ENCODE measurements around the gene PRCC.
"Not testable (repeated sequence)": the region's sequence is repeated elsewhere in the genome, so short reads cannot be mapped to it uniquely, and the experiment has no call there.

Gene PRCC

GRCh38 chr1:156744786-156745419 lies 22.4 kb upstream of the PRCC start:
- no peak for DNase-seq

GRCh38 chr1:156745881-156746280 lies 21.5 kb upstream of the PRCC start:
- DNase-seq = no peak

DNA sequence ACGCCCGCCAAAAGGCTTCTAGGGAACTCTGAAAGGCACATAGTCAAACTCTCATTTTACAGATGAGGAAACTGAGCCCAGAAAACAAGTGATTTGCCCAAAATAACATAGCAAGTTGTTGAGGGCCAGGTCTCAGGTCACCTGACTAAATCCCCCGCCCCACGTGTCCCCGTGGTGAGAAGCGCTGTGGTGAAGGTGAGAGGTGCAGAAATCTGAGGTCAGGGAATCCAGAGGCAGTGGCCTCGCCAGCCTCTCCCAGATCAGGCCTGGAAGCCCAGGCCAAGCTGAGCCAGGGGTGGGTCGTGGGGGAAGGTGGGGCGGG lies 21.0 kb upstream of the PRCC start:
- DNase-seq = no peak

DNA sequence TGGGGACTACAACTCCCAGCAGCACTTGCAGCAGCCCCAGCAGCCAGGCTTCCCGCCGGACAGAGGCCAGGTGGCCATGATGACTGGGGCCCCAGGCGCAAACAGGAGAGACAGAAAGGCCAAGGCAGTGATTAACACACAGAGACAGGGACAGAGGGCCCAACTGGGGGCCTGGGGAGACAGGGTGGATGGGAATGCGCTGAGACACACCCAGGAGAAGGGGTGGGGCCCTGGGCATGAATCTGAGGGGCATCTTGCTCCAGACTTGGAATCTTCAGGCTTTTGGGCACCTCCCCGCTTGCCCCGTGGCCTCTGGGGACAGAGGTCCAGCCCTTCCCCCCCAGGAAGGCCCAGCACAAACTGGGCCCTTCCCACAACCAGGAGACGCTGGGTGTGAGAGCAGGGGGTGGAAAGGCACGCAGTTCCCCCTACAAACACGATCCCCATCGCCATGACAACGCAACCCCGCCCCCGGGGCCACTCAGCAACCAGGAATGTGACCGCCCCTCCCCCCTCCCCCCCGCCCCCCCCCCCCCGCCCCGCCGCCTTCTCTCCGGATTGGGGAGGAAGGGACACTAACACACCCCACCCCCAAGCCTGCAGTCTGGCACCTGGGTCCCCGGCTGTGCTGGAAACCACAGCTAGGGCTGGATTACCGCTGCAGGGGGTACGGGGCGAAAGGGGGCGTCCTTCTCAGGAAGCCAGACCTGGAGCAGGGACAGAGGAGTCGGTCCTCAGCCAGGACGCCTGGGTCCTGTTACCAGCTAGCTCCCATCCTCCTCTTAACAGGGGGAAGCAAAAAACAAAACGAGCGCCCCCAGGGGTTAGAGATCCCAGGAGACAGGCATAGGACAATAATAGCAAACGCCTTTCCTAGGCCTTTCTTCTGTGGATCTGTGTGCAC lies 20.4 kb upstream of the PRCC start:
- peak; percentile 69 for DNase-seq

DNA sequence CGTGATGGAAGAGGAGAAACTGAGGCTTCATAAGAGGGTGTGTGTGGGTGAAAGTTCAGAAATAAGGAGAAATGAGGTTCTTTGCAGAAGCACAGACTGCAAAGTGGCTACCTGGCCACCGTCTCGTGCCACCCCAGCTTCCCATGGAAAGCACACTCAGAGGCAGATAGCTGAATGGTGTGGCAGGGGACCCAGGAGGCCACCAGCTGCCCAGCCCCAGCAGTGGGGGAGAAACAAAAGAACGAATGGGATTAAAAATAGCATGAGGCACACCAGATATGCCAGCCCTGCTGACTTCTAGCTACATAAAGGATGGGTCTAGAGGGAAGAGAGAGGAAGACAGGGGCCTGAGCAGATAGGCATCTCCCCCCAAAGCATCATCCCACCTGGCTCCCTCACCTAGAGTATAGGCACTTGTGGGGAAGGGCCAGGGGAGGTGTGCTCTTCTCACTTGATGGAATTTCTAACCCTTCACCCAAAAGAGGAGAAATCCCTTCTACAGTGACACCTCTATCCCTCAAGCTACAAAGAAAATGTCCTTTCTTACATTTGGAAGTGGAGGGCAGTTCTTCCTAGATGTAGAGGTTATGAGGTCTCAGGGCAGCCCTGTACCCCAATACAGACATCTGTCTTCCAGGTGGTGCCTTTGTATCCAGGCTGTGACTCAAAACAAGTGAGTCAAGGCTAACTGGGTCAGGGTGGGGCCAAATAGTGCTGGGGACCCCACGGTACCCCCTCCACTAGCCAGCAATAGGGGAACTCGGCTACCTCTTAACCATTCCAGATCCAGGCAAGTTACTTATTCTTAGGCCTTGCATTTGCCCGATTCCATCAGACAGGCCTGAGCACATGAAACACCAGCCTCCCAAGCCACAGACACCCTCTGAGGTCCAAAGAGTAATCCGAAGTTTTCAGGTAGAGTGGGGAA lies 19.3 kb upstream of the PRCC start:
- DNase-seq = no peak

- DNase-seq = no peak
Observed at GRCh38 chr1:156748670-156749418, 18.5 kb upstream of the PRCC start.

DNA sequence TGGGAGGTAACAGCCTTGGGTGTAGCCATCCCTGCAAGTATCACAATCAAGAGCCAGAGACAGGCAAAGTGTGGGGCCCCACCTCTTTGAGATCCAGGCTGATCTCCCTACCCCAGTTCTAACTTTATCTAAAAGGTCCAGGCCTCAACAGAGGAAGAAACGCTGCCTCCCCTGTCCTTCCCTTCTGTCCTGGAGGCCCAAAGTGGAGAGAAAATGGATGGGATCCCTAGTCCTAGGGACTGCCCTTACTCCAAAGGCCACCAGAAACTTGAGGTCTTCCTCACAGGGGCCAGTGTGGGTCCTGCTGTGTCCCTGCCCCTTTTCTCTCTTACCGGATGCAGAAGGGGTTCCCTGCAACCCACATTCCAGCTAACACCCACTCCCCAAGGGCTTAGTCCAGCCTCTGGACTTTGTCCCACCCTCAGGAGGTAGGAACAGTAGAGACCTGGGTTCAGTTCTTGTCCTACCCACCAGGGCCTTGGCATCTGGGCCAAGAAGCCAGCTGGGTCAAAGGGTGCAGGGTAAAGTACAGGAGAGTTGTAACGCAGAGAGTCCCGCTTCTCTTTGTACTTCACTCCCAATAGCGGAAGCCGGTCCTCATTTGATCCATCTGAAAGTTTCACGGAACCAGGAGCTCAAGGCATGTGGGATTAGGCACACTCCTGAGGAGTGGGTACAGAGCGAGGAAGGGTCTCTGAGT lies 17.8 kb upstream of the PRCC start:
- no peak for DNase-seq

- no peak for DNase-seq
Observed at GRCh38 chr1:156750191-156750672, 17.1 kb upstream of the PRCC start.

DNA sequence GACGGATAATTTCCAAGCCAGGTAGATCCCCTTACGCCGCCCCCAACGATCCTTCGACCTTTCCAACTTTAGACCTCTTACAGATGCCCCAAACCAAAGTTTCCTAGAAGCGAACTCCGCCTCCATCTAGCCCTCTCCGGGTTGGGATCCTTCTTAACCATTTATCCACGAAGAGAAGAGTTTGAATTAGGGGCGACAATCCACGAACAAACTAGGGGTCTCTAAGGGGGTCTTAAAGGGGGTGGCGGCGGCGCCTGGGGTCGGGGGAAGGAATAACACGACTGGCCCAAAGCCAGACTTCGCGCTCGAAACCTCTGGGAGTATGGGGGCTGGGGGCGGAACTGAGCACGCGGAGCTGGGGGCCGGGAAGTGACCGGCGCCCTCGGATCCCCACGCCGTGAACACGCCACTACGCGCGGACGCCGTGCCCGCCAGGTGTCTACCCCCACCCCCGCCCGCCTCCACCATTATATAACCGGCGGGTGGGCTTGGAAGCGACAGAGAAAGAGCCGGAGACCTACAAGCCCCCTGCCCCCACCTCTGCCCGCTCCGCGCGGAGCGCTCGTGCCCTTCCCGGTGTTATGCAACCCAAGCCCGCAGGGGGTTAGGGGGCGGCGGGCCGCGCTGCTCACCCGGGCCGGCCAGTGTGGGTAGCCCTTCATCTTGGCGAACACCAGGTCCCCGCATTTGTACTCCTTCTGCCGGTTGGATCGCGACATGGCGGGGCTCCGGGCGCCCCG lies 16.5 kb upstream of the PRCC start:
- DNase-seq = no peak

GRCh38 chr1:156751451-156751756 lies 15.9 kb upstream of the PRCC start, which contains the start of gene HDGF:
HDGF (minus strand) TSS chr1:156751675; CDS start chr1:156751429, 246 bp downstream.
- DNase-seq = no peak

GRCh38 chr1:156751757-156752481 lies 15.4 kb upstream of the PRCC start:
- DNase-seq = peak; percentile 94

- DNase-seq = no peak
Observed at GRCh38 chr1:156752843-156753482, 14.4 kb upstream of the PRCC start.

DNA sequence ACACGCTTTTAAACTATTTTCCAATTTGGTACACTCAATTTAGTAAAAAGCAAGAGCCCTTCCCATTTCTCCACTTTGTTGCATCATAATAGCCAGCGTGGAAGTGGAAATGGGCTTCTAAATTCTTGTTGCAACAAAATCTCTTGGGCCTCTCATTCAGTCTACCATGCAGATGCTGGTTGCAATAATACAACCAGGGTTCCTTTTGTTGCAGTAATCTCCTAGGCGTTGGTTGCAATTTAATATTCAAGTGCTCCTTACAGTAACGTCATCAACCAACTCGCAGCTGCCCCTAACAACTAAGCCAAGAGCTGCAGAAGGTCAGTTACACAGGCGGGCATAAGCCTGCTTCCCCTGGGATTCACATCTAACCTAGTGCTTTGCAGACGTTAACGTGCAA lies 13.1 kb upstream of the PRCC start:
- peak; percentile 94 for DNase-seq

- DNase-seq = no peak
Observed at GRCh38 chr1:156755527-156755950, 11.8 kb upstream of the PRCC start.

DNA sequence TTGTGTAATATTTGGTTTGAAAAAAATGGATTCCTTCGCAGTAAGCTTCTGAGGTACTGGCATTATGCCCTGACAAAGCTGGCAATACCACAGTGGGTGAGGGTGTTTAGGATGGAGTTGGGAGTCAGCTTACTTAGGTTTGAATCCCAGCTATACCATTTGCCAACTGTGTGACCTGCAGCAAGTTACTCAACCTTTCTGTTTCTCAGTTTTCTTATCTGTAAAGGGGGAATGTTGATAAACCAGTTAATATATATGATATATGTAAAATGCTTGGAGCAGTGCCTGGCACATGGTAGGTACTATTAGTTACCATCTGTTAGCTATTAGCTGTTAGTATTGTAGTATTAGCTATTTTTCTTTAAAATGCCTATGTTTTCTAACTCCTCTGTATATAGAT lies 11.0 kb upstream of the PRCC start:
- DNase-seq = no peak

DNA sequence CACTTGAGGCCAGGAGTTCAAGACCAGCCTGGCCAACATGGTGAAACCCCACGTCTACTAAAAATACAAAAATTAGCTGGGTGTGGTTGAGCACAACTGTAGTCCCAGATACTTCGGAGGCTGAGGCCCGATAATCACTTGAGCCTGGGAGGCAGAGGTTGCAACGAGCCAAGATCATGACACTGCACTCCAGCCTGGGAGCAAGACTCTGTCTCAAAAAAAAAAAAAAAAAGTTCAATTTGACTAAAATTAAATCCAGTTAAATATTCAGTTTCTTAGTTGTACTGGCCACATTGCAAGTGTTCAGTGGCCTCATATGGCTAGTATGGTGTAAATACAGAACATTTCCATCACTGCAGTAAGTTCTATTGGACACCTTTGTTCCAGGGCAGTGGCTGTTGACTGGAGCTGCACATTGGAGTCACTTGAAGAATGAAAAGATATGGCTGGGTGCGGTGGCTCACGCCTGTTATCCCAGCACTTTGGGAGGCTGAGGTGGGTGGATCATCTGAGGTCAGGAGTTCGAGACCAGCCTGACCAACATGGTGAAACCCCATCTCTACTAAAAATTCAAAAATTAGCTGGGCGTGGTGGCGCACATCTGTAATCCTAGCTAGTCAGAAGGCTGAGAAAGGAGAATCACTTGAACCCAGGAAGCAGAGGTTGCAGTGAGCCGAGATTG lies 9.6 kb upstream of the PRCC start:
- not testable (repeated sequence) for DNase-seq

DNA sequence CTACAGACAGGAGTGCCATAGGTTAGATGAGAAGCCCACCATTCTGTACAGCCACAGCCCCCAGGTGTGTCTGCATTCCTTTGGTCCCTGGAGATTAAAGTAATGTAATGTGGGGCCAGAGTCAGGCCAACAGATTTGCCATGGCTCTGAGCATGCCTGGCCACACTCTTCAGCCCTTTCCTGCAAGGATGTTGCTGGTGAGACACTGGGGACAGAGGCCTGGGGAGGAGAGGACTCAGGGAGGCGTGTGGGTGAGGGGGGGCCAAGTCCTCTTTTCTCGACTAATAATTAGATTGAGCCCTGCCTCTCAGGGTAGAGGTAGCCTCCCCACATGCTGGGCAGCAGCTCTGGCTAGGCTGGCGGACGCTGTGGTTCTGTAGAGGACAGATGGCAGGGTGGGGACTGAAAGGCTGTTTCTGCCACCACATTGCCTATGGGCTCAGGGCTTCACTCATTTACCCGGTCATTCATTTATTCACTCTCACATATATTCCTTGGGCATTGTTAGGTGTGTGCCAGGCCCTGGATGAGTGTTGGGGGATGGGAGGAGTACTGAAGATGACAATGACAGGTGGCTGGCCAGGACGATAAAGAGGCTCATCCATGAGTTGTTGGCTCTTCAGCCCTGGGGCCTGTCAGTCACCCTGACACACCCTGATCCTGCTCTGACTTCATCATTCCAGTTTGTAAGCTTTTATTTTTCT lies 7.1 kb upstream of the PRCC start:
- no peak for DNase-seq

GRCh38 chr1:156760796-156761104 lies 6.6 kb upstream of the PRCC start:
- no peak for DNase-seq

DNA sequence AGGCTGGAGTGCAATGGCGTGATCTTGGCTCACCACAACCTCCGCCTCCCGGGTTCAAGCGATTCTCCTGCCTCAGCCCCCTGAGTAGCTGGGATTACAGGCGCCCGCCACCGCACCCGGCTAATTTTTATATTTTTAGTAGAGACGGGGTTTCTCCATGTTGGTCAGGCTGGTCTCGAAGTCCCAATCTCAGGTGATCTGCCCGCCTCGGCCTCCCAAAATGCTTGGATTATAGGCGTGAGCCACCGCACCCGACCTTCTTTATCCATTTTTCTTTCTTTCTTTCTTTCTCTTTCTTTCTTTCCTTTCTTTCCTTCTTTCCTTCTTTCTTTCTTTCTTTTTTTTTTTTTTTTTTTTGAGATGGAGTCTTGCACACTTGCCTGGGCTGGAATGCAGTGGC lies 2.2 kb upstream of the PRCC start:
- DNase-seq = not testable (repeated sequence)
